Measurements from ENCODE around the gene NYAP2.

Gene NYAP2

DNA sequence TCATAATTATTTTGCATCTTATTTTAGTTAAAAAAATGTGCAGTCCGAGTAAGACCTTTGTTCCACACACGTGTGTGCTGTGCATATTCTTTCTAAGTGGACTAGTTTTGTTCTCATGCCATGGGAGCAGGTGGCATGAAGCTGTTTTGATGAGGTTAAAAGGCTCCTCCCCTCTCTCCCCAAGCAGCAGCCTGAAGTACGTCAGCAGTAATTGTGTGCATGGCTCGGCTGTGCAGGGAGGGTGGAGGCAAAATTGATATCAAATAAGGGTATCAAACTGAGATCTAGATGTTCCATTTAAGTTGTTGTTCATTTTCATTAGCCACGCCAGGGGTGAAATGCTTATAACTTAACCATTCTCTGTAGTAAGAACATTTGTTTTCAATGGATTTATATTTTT is at the start of gene NYAP2:
TSS of gene NYAP2 (plus strand) at position 207 of the 400 bp plus-strand sequence. CDS start 9,171 bp downstream, outside the sequence.
- peak; percentile 31 for DNase-seq (ENCODE audit: low spot score)

DNA sequence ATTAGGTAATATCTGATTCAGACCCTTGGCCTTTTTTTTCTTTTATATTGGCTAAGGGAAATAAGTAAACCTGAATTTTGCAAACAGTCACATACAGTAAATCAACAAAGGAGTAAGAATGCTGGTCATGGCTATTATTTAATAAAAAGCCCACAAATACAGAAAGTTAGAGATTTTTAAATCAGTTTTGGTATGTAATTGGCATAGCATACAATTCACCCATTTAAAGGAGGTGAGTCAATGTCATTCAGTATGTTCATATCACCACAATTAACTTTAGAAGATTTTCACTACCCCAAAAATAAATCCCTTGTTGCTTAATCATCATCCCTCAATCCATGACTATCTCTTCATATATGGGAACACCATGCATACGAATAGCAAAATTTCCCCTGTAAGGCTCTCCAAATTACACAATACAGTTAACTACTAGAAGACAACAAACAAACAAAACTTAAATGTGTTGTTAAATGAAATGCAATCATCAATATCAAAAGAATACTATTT is 45.9 kb upstream of the NYAP2 start:
- DNase-seq (ENCODE audit: low spot score) = no peak

GRCh38 chr2:225354281-225354774 is 45.2 kb upstream of the NYAP2 start:
- no peak for DNase-seq (ENCODE audit: low spot score)

- DNase-seq (ENCODE audit: low spot score) = no peak
Measured at GRCh38 chr2:225355788-225356187, 43.7 kb upstream of the NYAP2 start.

GRCh38 chr2:225366731-225367130 is 32.8 kb upstream of the NYAP2 start:
- no peak for DNase-seq (ENCODE audit: low spot score)

- no peak for DNase-seq (ENCODE audit: low spot score)
Measured at GRCh38 chr2:225367482-225367881, 32.0 kb upstream of the NYAP2 start.

- DNase-seq (ENCODE audit: low spot score) = no peak
Measured at GRCh38 chr2:225378984-225379383, 20.5 kb upstream of the NYAP2 start.

DNA sequence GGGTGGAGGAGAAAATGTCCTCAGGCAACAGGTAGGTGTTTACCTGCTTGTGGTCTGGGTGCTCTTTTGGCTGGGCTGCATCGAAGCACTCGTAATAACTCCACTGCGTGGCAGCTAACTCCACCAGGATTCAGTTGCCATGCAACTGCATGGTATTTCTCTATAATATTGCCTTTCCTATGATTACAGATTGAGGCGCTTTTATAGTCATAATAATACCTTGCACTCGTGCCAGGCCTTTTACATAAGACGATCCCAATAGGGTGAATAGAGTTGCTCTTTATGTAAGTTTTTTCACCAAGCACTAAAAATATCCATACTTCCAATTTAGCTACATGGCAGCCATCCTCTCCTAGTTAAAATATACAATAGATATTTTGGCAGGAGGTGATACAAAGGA is 19.7 kb upstream of the NYAP2 start:
- DNase-seq (ENCODE audit: low spot score) = peak; percentile 4

GRCh38 chr2:225381609-225382008 is 17.9 kb upstream of the NYAP2 start:
- no peak for DNase-seq (ENCODE audit: low spot score)

DNA sequence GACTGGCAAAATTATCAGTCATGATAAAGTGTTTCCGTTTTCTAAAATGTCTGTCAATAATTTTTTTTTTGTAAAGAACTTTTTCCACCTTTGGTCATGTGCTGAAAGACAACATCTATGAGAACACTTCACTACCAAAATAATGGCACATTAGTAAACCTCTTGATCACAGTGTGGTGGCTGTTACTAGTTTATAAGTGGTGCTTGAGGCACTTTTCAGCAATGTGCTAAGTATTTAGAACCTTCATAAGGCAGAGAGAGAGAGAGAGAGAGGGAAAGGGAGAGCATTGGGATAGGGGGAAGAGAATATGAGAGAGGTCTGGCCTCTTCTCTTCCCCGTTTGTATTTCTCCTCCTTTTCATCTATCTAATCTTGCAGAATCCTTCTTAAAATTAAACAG is 1.1 kb upstream of the NYAP2 start:
- DNase-seq (ENCODE audit: low spot score) = no peak

DNA sequence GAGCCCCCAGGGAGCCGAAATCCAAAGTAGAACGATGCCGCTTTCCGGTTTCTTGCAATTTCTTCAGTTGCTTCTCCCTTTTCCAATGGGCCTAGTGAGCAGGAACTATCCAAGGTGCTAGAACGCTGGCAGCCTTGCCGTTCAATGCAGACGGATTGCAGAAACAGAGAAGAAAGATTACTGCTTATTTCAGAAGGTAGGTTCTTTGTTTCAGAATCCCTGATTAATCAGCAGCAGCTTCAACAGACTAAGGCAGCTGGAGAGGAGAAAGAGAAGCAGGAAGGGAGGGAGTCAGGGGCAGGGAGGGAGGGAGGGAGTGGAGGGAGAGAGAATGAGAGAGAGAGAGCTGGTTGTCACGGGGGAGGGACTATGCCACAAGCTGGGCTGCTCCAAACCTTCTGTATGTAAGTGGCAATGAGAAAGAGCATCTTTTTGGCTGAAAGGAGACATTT is 576 bp downstream of the NYAP2 start:
- DNase-seq (ENCODE audit: low spot score) = peak; percentile 77

- DNase-seq (ENCODE audit: low spot score) = no peak
Measured at GRCh38 chr2:225400546-225401400, 1.3 kb downstream of the NYAP2 start.

GRCh38 chr2:225402210-225402776 is 2.8 kb downstream of the NYAP2 start:
- DNase-seq (ENCODE audit: low spot score) = no peak

GRCh38 chr2:225411452-225411851 is 11.9 kb downstream of the NYAP2 start:
- DNase-seq (ENCODE audit: low spot score) = no peak

DNA sequence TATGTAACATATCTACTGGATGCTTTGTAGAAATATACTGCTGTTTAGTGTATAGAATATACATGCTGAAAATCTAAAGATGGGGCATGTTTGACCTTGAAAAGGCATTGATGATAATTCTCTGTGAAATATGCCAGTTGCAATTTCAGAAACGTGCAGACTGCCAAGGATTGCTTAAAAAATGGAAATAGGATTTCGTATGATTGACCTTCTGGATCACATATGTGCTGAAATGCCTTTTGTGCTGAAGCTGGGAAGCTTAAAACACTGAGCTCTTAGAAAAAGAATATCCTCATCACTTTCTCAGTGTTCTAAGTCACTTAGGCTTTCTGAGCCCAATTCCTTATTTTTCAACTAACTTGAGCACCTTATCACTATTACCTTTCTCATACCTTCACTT is 14.3 kb downstream of the NYAP2 start:
- no peak for DNase-seq (ENCODE audit: low spot score)

DNA sequence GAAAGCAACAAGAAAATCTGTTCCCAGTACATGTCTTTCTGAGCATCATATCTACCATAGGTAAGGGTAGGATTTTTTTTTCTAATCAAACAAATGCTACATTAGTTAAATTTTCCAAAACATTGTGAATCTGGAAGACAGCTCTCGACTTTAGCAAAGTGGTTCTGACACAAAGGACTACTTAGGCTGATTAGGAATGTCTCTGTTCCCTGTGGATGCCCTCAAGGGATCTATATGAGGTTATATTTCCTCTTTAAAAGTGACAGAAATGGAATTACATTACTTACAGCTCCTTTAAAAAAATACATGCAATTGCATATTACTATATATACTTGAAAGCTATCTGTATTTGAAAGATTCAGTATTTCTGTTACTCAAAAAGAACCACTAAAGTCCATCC is 15.4 kb downstream of the NYAP2 start:
- no peak for DNase-seq (ENCODE audit: low spot score)

DNA sequence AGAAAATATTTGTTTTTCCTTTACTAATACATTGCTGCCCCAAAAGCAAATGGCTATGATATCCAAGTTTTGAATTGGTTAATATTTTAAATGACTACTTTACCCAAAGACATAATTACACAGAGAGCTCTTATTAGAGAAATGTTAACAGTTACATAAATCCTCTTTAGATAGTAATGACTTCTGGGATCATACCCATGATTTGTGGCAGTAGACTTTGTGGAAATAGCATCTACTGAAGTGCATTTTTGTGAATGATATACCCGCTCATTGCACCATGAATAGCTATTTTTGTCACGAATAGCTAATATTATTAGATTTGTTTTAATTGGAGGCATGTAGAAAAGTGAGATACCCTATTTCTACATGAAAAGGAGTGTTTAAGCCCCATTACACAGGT is 15.8 kb downstream of the NYAP2 start:
- no peak for DNase-seq (ENCODE audit: low spot score)

DNA sequence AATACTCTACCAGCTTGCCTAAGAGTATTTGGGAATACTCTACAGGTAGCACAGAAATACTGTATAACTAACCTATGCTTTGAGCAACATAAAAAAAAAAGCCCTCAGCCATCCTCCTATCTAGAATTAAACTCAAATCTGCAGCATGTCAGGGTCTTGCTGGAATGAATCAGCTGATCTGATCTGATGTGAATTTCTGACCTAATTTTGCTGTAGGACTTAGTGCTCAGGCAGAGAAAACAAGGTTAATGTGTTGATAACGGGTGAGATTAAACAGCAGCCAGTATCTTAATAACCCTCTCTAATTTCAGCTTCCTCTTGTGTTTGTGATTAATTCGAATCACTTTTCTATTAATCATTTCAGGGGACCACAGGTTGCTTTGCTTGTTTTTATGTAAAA is 16.3 kb downstream of the NYAP2 start:
- DNase-seq (ENCODE audit: low spot score) = no peak

GRCh38 chr2:225416616-225417367 is 17.3 kb downstream of the NYAP2 start:
- DNase-seq (ENCODE audit: low spot score) = no peak

GRCh38 chr2:225419033-225419432 is 19.5 kb downstream of the NYAP2 start:
- no peak for DNase-seq (ENCODE audit: low spot score)

GRCh38 chr2:225422145-225422544 is 22.6 kb downstream of the NYAP2 start:
- DNase-seq (ENCODE audit: low spot score) = no peak

DNA sequence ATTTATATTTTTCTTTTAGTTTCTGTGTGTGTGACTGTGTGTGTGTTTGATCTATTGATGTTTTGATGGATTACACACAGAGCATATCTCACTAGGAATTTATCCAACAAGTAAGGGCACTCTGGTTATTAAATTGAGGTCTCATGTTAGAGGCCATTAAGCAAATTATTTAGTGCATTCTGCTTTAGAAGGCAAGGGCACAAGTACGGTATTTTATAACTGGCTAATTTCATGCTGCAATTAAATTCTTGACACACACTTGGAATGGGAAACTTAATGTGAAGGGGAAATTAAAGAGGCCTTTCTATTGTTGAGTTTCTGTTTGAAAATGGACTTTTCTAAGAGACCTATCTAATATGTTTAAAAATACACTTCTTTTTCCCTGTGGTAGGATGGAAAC is 25.8 kb downstream of the NYAP2 start:
- no peak for DNase-seq (ENCODE audit: low spot score)

Measured in Ammon's horn (tissue), 1 donor.